ENCODE measurements around the gene PAPSS2.

DNA sequence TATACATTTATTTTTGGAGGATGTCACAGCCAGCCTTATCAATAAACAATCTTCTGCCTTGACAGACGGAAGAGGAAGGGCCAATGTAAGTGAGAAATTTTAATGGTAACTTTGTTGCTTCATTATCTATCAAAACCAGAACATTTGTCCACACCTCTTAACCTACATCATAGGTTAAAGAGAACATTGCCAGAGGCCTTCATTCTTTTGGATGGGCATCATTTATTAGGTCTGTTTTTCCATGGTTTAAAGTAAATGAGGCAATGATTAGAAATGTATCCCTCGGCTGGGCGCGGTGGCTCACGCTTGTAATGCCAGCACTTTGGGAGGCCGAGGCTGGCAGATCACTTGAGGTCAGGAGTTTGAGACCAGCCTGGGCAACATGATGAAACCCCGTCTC is 29.5 kb upstream of the PAPSS2 start:
- no peak for TF ChIP-seq EZH2 (IDR thresholded peaks at IDR 0.05; ENCODE audit: borderline replicate concordance, low read depth, low read length, severe bottlenecking)
- no peak for TF ChIP-seq CTCF (IDR thresholded peaks at IDR 0.05; ENCODE audit: extremely low read depth in 1 of 2, insufficient read depth in 1 of 2, low read depth in 1 of 2, low read length in 2 of 2)
- TF ChIP-seq POLR2AphosphoS5 (IDR thresholded peaks at IDR 0.05; ENCODE audit: insufficient read depth, low read depth, low read length) = no peak
- no peak for TF ChIP-seq MAX (IDR thresholded peaks at IDR 0.05; ENCODE audit: insufficient read depth, insufficient read length)
- TF ChIP-seq POLR2A (IDR thresholded peaks at IDR 0.05; ENCODE audit: low read depth, low read length) = no peak

All from endothelial cell of umbilical vein (primary cell).